Subcutaneous adipose tissue (tissue), 4 donors: ENCODE data around the gene DUS2. TPM values are rescaled to one million over a fixed set of nuclear protein-coding genes. Genes with fewer than 3 reads are reported as not detected.

ENCODE experiments used
- total RNA-seq, 4 donors: library from RNA; depleted of rRNA; stranded (reverse); fragments of >200 nt; gene quantifications; one replicate each; pipeline ENCODE4 v1.1.0, GENCODE V29; 2016
- TF ChIP-seq, protein P1 (sequence below): fragments of 450-650 bp; IDR thresholded peaks from one replicate; pipeline ENCODE4 v1.5.1; 2016; ENCODE audit warnings: low read depth, mild to moderate bottlenecking, control low read depth, antibody characterized with exemption, moderate library complexity

DUS2 gene
- total RNA-seq, 4 donors from 2014 or later: 6.4 to 19.8 (median 9.8) TPM

DNA sequence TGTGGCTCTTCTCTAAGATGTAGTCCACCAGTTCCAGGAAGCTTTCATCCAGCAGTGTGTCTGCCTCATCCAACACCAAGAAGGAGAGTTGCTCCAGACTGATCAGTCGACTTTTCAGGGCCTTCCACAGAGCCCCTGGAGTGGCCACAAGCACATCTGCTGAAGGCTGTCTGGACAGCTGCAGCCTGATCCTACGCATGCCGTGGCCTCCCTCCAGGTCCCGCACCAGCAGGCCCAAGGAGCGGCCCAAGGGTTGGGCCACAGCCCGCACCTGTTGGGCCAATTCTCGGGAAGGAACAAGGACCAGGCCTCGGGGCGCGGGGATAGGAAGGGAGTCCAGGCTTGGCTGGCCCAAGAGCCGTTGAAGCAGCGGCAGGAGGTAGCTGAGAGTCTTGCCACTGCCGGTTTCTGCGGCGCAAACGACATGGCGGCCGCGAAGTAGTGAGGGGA lies 781 bp upstream of the DUS2 start:
- TF ChIP-seq, protein P1, sequence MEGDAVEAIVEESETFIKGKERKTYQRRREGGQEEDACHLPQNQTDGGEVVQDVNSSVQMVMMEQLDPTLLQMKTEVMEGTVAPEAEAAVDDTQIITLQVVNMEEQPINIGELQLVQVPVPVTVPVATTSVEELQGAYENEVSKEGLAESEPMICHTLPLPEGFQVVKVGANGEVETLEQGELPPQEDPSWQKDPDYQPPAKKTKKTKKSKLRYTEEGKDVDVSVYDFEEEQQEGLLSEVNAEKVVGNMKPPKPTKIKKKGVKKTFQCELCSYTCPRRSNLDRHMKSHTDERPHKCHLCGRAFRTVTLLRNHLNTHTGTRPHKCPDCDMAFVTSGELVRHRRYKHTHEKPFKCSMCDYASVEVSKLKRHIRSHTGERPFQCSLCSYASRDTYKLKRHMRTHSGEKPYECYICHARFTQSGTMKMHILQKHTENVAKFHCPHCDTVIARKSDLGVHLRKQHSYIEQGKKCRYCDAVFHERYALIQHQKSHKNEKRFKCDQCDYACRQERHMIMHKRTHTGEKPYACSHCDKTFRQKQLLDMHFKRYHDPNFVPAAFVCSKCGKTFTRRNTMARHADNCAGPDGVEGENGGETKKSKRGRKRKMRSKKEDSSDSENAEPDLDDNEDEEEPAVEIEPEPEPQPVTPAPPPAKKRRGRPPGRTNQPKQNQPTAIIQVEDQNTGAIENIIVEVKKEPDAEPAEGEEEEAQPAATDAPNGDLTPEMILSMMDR: no peak

DNA sequence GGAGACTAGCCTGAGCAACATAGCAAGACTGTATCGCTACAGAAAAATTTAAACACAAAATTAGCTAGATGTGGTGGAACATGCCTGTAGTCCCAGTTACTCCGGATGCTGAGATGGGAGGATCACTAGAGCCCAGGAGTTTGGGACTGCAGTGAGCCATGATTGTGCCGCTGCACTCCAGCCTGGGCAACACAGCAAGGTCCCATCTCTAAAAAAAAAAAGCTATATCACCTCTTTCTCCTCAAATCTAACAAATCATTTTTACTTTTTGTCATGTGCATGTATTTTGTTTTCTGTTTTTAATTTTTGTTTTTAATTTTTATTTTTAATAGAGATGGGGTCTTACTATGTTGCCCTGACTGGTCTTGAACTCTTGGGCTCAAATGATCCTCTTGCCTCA lies 5.9 kb downstream of the DUS2 start:
- TF ChIP-seq, protein P1: no peak

DNA sequence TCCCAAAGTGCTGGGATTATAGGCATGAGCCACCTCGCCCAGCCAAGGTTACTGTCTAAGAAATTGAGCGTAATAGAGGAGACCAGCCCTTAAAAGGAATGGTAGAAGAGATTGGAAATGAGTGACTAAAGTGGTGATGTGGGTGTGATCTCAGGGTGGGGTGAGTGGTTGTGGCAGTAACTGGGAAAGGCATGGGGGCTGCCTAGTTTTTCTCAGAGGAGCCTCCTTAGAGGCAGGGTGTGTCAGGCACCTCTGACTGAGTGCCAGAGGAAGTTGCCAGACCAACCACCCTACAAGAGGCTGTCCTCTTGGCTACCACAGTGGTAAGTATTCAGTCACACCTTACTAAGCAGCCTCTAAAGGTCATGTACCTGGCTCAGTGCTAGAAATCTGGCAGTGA lies 8.9 kb downstream of the DUS2 start:
- TF ChIP-seq, protein P1: no peak

DNA sequence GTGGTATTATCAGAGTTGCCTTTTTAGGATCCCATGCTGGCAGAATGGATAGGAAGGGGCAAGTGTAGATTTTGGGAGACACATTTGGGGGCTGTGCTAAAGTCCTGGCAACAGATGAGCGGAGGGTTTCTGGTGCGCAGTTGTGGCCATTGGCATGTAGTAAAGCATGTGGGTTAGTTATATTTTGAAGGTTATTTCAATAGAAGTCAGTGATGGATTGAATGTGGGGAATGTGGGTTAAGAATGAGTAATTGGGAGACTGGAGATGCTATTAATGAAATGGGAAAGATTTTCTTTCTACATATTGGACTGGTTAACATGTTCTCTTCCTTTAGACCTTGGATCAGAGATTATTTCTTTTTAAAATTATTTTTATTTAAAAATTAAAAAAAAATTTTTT lies 10.0 kb downstream of the DUS2 start:
- TF ChIP-seq, protein P1: no peak

DNA sequence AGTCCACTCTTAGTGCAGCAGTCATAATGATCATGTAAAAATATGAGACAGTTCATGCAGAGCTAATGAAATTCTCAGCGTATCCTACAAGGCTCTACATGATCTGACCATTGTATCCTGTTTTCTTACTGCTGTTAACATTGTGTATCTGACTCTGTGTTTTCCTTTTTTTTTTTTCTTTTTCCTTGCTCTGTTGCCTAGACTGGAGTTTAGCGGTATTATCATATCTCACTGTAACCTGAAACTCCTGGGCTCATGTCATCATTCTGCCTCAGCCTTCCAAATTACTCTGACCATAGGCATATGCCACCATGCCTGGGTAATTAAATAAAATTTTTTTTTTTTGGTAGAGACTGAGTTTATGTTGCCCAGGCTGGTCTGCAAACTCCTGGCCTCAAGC lies 12.1 kb downstream of the DUS2 start:
- TF ChIP-seq, protein P1: no peak

DNA sequence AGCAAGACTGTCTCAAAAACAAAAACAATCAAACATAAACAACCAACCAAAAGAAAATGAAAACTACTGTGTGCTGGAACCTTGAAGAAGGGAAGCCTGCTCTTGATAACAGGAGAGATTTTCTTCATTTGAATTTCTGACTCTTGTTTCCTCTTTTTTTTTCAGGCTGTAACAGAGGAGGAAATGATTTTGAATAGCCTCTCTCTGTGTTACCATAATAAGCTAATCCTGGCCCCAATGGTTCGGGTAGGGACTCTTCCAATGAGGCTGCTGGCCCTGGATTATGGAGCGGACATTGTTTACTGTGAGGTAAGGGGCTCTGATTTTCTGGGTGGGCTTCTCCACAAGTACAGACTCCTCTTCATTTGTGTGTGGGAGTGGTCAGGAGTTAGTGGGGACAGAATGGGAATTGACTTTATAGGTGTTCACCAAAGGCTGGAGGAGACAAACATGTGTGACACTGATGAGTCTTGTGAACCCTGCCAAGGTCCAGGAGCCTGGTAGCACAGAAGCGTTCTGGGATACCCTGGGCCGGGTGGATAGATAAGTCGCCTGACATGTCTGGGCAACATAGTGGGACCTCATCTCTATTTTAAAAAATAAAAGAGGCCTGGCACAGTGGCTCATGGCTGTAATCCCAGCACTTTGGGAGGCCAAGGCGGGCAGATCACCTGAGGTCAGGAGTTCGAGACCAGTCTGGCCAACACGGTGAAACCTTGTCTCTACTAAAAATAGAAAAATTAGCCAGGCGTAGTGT lies 14.9 kb downstream of the DUS2 start:
- TF ChIP-seq, protein P1: no peak

DNA sequence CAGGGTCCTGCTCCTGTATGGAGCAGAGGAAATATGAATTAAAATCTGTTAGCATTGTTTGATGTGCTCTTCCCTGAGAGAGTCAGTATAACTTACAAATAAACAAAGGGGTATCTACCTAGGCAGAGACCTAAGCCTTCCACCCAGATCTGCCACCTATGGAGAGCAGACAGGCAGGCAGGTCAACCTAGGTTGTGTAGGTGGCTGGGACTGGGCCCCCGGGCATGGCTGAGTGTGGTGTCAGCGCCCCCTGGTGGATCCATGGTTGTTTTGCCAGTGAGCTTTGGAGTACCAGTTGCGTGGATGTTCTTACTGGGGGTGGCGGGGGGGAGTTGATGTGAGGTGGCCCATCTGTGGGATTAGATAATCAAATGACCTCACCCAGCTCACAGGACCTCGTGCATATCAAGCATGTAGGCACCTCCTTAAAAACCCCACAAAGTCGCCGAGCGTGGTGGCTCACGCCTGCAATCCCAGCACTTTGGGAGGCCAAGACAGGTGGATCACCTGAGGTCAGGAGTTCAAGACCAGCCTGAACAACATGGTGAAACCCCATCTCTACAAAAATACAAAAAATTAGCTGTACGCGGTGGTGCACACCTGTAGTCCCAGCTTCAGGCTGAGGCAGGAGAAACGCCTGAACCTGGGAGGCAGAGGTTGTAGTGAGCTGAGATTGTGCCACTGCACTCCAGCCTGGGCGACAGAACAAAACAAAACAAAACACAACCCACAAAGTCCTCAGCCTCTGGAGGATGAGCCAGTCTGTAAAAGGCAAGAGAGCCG lies 17.6 kb downstream of the DUS2 start:
- TF ChIP-seq, protein P1: no peak
